ENCODE data around the gene WDR64. TPM values are rescaled to one million over a fixed set of nuclear protein-coding genes. Genes with fewer than 3 reads are reported as not detected.

WDR64 gene
- total and polyA plus RNA-seq, 2 of the 4 experiments (the other 2 are of a cell fraction) = not detected

GRCh38 chr1:241821363-241821762, 169.3 kb downstream of the WDR64 start:
- Histone ChIP-seq H3K23ac (ENCODE audit: low read depth, low read length) (no peak overlapping the region), H4K91ac (ENCODE audit: insufficient read depth, low read depth, low read length) (no peak overlapping the region), H2BK120ac (ENCODE audit: low read depth, low read length) (no peak overlapping the region), H3K27ac (ENCODE audit: insufficient read depth, low read length) (no peak overlapping the region), H3K4me3 (ENCODE audit: insufficient read depth, low read depth, low read length) (no peak overlapping the region), H4K5ac (ENCODE audit: low read depth, low read length) (no peak overlapping the region), H2BK5ac (ENCODE audit: low read depth, low read length, poor library complexity, severe bottlenecking) (peak overlapping the region; percentile 28), H2AK9ac (replicated peaks; ENCODE audit: low read depth, low read length, poor library complexity) (no peak overlapping the region), H2AK5ac (ENCODE audit: low read depth, low read length) (no peak overlapping the region), H3K9me1 (ENCODE audit: insufficient read depth, low read length) (no peaks in the 10 kb centered on the region; the same call in 1 of the 2 replicates), H3K4me2 (ENCODE audit: low read depth, low read length) (no peak overlapping the region), H3K14ac (replicated peaks; ENCODE audit: low read depth, low read length) (no peak overlapping the region), H4K8ac (ENCODE audit: low read depth in 2 of 2, low read length in 2 of 2) (no peak overlapping the region), H3K9me3 (ENCODE audit: control insufficient read depth, insufficient read depth, low read length) (no peaks in the 10 kb centered on the region), H3K56ac (ENCODE audit: extremely low read depth, insufficient read depth, low read length) (no peak overlapping the region), H3K18ac (ENCODE audit: low read depth, low read length) (no peak overlapping the region), H3K9ac (ENCODE audit: low read depth, low read length) (no peak overlapping the region), H3K4me1 (ENCODE audit: control insufficient read depth, insufficient read depth, low read length) (peaks cover 13% of the 10 kb centered on the region), H3K79me1 (ENCODE audit: low read depth in 1 of 2, low read length in 2 of 2) (no peaks in the 10 kb centered on the region), H4K20me1 (ENCODE audit: insufficient read depth, low read length) (no peaks in the 10 kb centered on the region), H2BK20ac (ENCODE audit: low read depth, low read length) (no peak overlapping the region), H3K4ac (ENCODE audit: low read depth, low read length) (no peak overlapping the region), H3K36me3 (ENCODE audit: control insufficient read depth, insufficient read depth, low read length) (no peaks in the 10 kb centered on the region), H3K27me3 (ENCODE audit: control insufficient read depth, insufficient read depth, low read length) (no peaks in the 10 kb centered on the region), H2BK15ac (ENCODE audit: low read depth, low read length) (no peak overlapping the region; the same call in 2 of the 3 replicates), H2AFZ (replicated peaks; ENCODE audit: low read length, poor library complexity) (no peak overlapping the region)
- ATAC-seq (ENCODE audit: low read depth) = peak; percentile 58
- intact Hi-C loops (cut with micrococcal nuclease) = no loop called here
- dilution Hi-C loops (cut with HindIII; ENCODE audit: low sequenced_read_pairs, unreplicated experiment) = no loop called here
- peak; percentile 91 for DNase-seq
- no CpG with 5 or more reads among the region's 4 CpGs for WGBS, 2 experiments (ENCODE audit: extremely low coverage in 2 of 2, insufficient read length in 1 of 2)
- POLR2A ChIA-PET (ENCODE audit: unreplicated experiment) = no interaction called here
- TF ChIP-seq MAFK (IDR thresholded peaks at IDR 0.05; ENCODE audit: low read depth, low read length) = peak; percentile 14; the same call in 1 of the 2 replicates
- TF ChIP-seq POLR2A (IDR thresholded peaks at IDR 0.05; ENCODE audit: low read depth, low read length) = no peak
- no peak for TF ChIP-seq ELK1 (IDR thresholded peaks at IDR 0.05; ENCODE audit: borderline replicate concordance, low read depth, low read length)
- TF ChIP-seq USF2 (IDR thresholded peaks at IDR 0.05; ENCODE audit: low read depth, low read length) = no peak
- no peak for TF ChIP-seq MXI1 (IDR thresholded peaks at IDR 0.05; ENCODE audit: borderline replicate concordance, low read depth, low read length)
- no peak for TF ChIP-seq BHLHE40 (IDR thresholded peaks at IDR 0.05; ENCODE audit: low read depth, low read length)
- TF ChIP-seq NFE2L2 (IDR thresholded peaks at IDR 0.05; ENCODE audit: low read depth, low read length) = no peak
- peak; percentile 68; the same call in 1 of the 2 replicates for TF ChIP-seq FOS (IDR thresholded peaks at IDR 0.05; ENCODE audit: low read depth, low read length)
- TF ChIP-seq RCOR1 (IDR thresholded peaks at IDR 0.05; ENCODE audit: insufficient replicate concordance, low read length) = peak; percentile 34
- no peak for TF ChIP-seq MAZ (IDR thresholded peaks at IDR 0.05; ENCODE audit: borderline replicate concordance, low read depth, low read length)
- TF ChIP-seq SMC3 (IDR thresholded peaks at IDR 0.05; ENCODE audit: low read depth, low read length) = no peak
- TF ChIP-seq CEBPB (IDR thresholded peaks at IDR 0.05; ENCODE audit: low read depth, low read length) = no peak
- no peak for TF ChIP-seq CHD1 (IDR thresholded peaks at IDR 0.05; ENCODE audit: low read depth, low read length)
- TF ChIP-seq CTCF (conservative IDR thresholded peaks at IDR 0.05; ENCODE audit: low read depth, low read length) = no peak
- TF ChIP-seq RFX5 (IDR thresholded peaks at IDR 0.05; ENCODE audit: low read depth, low read length) = no peak
- no peak for TF ChIP-seq RAD21 (IDR thresholded peaks at IDR 0.05; ENCODE audit: low read length)
- CTCF ChIA-PET = interaction anchor here (0.6 to 1.6 kb wide), 3 partner anchors 27 to 1460 kb away, joined by 3 to 5 read pairs (median 3); partner anchors contain the start of gene EXO1
- BruUV-seq (replicated peaks) = no TSS peak
- in situ Hi-C loops (cut with MboI; ENCODE audit: low sequenced_read_pairs) = no loop called here
